ENCODE measurements around the gene SDK1.

The SDK1 gene

DNA sequence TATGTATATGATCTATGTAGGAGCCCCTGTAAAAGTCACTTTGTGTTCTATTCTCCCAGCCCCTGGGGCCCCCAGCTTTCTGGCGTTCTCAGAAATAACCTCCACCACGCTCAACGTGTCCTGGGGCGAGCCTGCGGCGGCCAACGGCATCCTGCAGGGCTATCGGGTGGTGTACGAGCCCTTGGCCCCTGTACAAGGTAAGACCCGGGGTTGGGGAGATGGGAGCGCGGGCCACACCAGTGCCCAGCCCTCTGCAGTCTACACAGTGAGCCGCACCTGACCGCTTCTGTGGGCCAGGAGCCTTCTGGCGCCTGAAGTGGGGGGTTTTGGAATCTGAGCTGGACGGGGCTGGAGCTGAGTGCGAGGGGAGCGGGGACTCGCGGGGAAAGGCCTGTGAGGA, 908.9 kb downstream of the SDK1 start:
- no peak overlapping the region for H2BK5ac ChIP-seq (ENCODE audit: low read depth, low read length, poor library complexity)
- H3K79me2 ChIP-seq (ENCODE audit: control insufficient read depth, insufficient read depth, low read length, poor library complexity), result no peaks in the 10 kb centered on the region
- no peaks in the 10 kb centered on the region for H3K9me3 ChIP-seq (ENCODE audit: insufficient read depth, low read depth, low read length)
- H2BK120ac ChIP-seq (ENCODE audit: insufficient read depth, low read length, poor library complexity), result no peak overlapping the region
- no peak overlapping the region for H2AFZ ChIP-seq (ENCODE audit: insufficient read depth, low read length, poor library complexity)
- no peak for DNase-seq
- no peak overlapping the region for H3K9ac ChIP-seq (ENCODE audit: low read length)
- no peaks in the 10 kb centered on the region for H3K4me1 ChIP-seq (ENCODE audit: control insufficient read depth in 1 of 2, insufficient read depth in 2 of 2, low read length in 2 of 2)
- H2AK5ac ChIP-seq (ENCODE audit: low read length), result no peak overlapping the region
- H3K27me3 ChIP-seq (ENCODE audit: insufficient read depth, low read length), result no peaks in the 10 kb centered on the region
- no peak overlapping the region for H2BK12ac ChIP-seq (ENCODE audit: low read length)
- no peak overlapping the region for H3K4me2 ChIP-seq (ENCODE audit: low read length)
- H3K18ac ChIP-seq (ENCODE audit: low read length), result no peak overlapping the region
- no peak overlapping the region for H4K8ac ChIP-seq (ENCODE audit: low read depth, low read length)
- WGBS (ENCODE audit: extremely low coverage, insufficient coverage, insufficient read length), result no CpG with 5 or more reads among the region's 20 CpGs
- H3K36me3 ChIP-seq (ENCODE audit: control insufficient read depth in 1 of 2, insufficient read depth in 2 of 2, low read length in 2 of 2), result peaks cover 31 to 36% of the 10 kb centered on the region in 2 experiments
- H3K79me1 ChIP-seq (ENCODE audit: low read length), result no peaks in the 10 kb centered on the region
- no peak overlapping the region for H3K23ac ChIP-seq (ENCODE audit: low read length)
- no peak overlapping the region for H4K12ac ChIP-seq (ENCODE audit: low read depth, low read length)
- H4K91ac ChIP-seq (ENCODE audit: low read depth, low read length), result no peak overlapping the region
- H3K4me3 ChIP-seq (ENCODE audit: low read depth, low read length), result no peak overlapping the region
- no peak overlapping the region for H3K4ac ChIP-seq (ENCODE audit: low read depth, low read length)
- H3K27ac ChIP-seq (ENCODE audit: low read depth, low read length), result no peak overlapping the region
- H3K14ac ChIP-seq (ENCODE audit: low read length), result no peak overlapping the region

- WGBS (ENCODE audit: extremely low coverage, insufficient coverage, insufficient read length), result no CpG with 5 or more reads among the region's 13 CpGs
- no peak overlapping the region for H3K27ac ChIP-seq (ENCODE audit: low read depth, low read length)
- H4K12ac ChIP-seq (ENCODE audit: low read depth, low read length), result no peak overlapping the region
- H3K79me1 ChIP-seq (ENCODE audit: low read length), result no peaks in the 10 kb centered on the region
- no peak overlapping the region for H2BK5ac ChIP-seq (ENCODE audit: low read depth, low read length, poor library complexity)
- DNase-seq, result no peak
- no peak overlapping the region for H2AFZ ChIP-seq (ENCODE audit: insufficient read depth, low read length, poor library complexity)
- H3K4me3 ChIP-seq (ENCODE audit: low read depth, low read length), result no peak overlapping the region
- no peaks in the 10 kb centered on the region for H3K9me3 ChIP-seq (ENCODE audit: insufficient read depth, low read depth, low read length)
- H2BK120ac ChIP-seq (ENCODE audit: insufficient read depth, low read length, poor library complexity), result no peak overlapping the region
- H3K27me3 ChIP-seq (ENCODE audit: insufficient read depth, low read length), result no peaks in the 10 kb centered on the region
- peaks cover 35 to 38% of the 10 kb centered on the region in 2 experiments for H3K36me3 ChIP-seq (ENCODE audit: control insufficient read depth in 1 of 2, insufficient read depth in 2 of 2, low read length in 2 of 2)
- no peak overlapping the region for H4K91ac ChIP-seq (ENCODE audit: low read depth, low read length)
- peaks cover 0 to 5% of the 10 kb centered on the region in 2 experiments for H3K4me1 ChIP-seq (ENCODE audit: control insufficient read depth in 1 of 2, insufficient read depth in 2 of 2, low read length in 2 of 2)
- no peak overlapping the region for H3K4me2 ChIP-seq (ENCODE audit: low read length)
- H2AK5ac ChIP-seq (ENCODE audit: low read length), result no peak overlapping the region
- no peaks in the 10 kb centered on the region for H3K79me2 ChIP-seq (ENCODE audit: control insufficient read depth, insufficient read depth, low read length, poor library complexity)
- H3K9ac ChIP-seq (ENCODE audit: low read length), result no peak overlapping the region
- no peak overlapping the region for H3K4ac ChIP-seq (ENCODE audit: low read depth, low read length)
- no peak overlapping the region for H4K8ac ChIP-seq (ENCODE audit: low read depth, low read length)
- no peak overlapping the region for H3K23ac ChIP-seq (ENCODE audit: low read length)
- H3K18ac ChIP-seq (ENCODE audit: low read length), result no peak overlapping the region
- H3K14ac ChIP-seq (ENCODE audit: low read length), result no peak overlapping the region
- no peak overlapping the region for H2BK12ac ChIP-seq (ENCODE audit: low read length)
These were observed 909.8 kb downstream of the SDK1 start for GRCh38 chr7:4210821-4211220.

- no CpG with 5 or more reads among the region's 11 CpGs for WGBS (ENCODE audit: extremely low coverage, insufficient coverage, insufficient read length)
- Histone ChIP-seq H2BK120ac (ENCODE audit: insufficient read depth, low read length, poor library complexity) (no peak overlapping the region), H3K14ac (ENCODE audit: low read length) (no peak overlapping the region), H3K79me2 (ENCODE audit: control insufficient read depth, insufficient read depth, low read length, poor library complexity) (no peaks in the 10 kb centered on the region), H2AFZ (ENCODE audit: insufficient read depth, low read length, poor library complexity) (no peak overlapping the region), H3K18ac (ENCODE audit: low read length) (no peak overlapping the region), H3K9me3 (ENCODE audit: insufficient read depth, low read depth, low read length) (no peaks in the 10 kb centered on the region), H2AK5ac (ENCODE audit: low read length) (no peak overlapping the region), H4K12ac (ENCODE audit: low read depth, low read length) (no peak overlapping the region), H4K8ac (ENCODE audit: low read depth, low read length) (no peak overlapping the region), H3K79me1 (ENCODE audit: low read length) (no peaks in the 10 kb centered on the region), H3K9ac (ENCODE audit: low read length) (no peak overlapping the region), H3K4ac (ENCODE audit: low read depth, low read length) (no peak overlapping the region), H3K23ac (ENCODE audit: low read length) (no peak overlapping the region), H3K4me1 (ENCODE audit: control insufficient read depth in 1 of 2, insufficient read depth in 2 of 2, low read length in 2 of 2) (peaks cover 0 to 6% of the 10 kb centered on the region in 2 experiments), H3K27ac (ENCODE audit: low read depth, low read length) (no peak overlapping the region), H4K91ac (ENCODE audit: low read depth, low read length) (no peak overlapping the region), H3K36me3 (ENCODE audit: control insufficient read depth in 1 of 2, insufficient read depth in 2 of 2, low read length in 2 of 2) (peaks cover 34 to 35% of the 10 kb centered on the region in 2 experiments), H3K4me2 (ENCODE audit: low read length) (no peak overlapping the region), H3K27me3 (ENCODE audit: insufficient read depth, low read length) (no peaks in the 10 kb centered on the region), H2BK12ac (ENCODE audit: low read length) (no peak overlapping the region), H3K4me3 (ENCODE audit: low read depth, low read length) (no peak overlapping the region), H2BK5ac (ENCODE audit: low read depth, low read length, poor library complexity) (no peak overlapping the region)
- DNase-seq, result no peak
These were observed 910.2 kb downstream of the SDK1 start for GRCh38 chr7:4211261-4211660.

DNA sequence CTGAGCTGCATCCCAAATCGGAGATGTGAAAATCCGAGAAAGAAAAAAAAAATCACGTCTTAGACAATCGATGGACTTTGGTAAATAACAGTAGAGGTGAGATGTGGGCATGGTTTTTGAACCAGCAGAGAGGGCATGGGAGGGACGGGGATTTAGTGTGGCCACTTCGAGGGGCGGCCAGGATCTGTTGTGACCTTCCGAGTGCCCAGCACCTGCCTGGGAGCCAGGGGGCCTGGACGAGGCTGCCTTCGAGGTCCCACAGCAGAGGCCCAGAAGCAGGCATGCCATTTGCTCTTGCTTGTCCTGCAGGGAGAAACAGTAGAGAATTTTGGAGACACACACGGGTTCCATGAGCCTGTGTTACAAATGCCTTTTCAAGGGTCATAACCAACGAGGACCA, 911.3 kb downstream of the SDK1 start:
- H3K4me1 ChIP-seq (ENCODE audit: control insufficient read depth in 1 of 2, insufficient read depth in 2 of 2, low read length in 2 of 2), result peaks cover 0 to 6% of the 10 kb centered on the region in 2 experiments
- H3K18ac ChIP-seq (ENCODE audit: low read length), result no peak overlapping the region
- peaks cover 30 to 34% of the 10 kb centered on the region in 2 experiments for H3K36me3 ChIP-seq (ENCODE audit: control insufficient read depth in 1 of 2, insufficient read depth in 2 of 2, low read length in 2 of 2)
- H3K4ac ChIP-seq (ENCODE audit: low read depth, low read length), result no peak overlapping the region
- H4K8ac ChIP-seq (ENCODE audit: low read depth, low read length), result no peak overlapping the region
- no peaks in the 10 kb centered on the region for H3K9me3 ChIP-seq (ENCODE audit: insufficient read depth, low read depth, low read length)
- H3K4me3 ChIP-seq (ENCODE audit: low read depth, low read length), result no peak overlapping the region
- no peak overlapping the region for H3K27ac ChIP-seq (ENCODE audit: low read depth, low read length)
- H4K12ac ChIP-seq (ENCODE audit: low read depth, low read length), result no peak overlapping the region
- H3K14ac ChIP-seq (ENCODE audit: low read length), result no peak overlapping the region
- H2BK120ac ChIP-seq (ENCODE audit: insufficient read depth, low read length, poor library complexity), result no peak overlapping the region
- H2BK12ac ChIP-seq (ENCODE audit: low read length), result no peak overlapping the region
- no peaks in the 10 kb centered on the region for H3K79me1 ChIP-seq (ENCODE audit: low read length)
- H3K27me3 ChIP-seq (ENCODE audit: insufficient read depth, low read length), result no peaks in the 10 kb centered on the region
- no peak overlapping the region for H2AFZ ChIP-seq (ENCODE audit: insufficient read depth, low read length, poor library complexity)
- WGBS (ENCODE audit: extremely low coverage, insufficient coverage, insufficient read length), result no CpG with 5 or more reads among the region's 12 CpGs
- H3K23ac ChIP-seq (ENCODE audit: low read length), result no peak overlapping the region
- H3K79me2 ChIP-seq (ENCODE audit: control insufficient read depth, insufficient read depth, low read length, poor library complexity), result no peaks in the 10 kb centered on the region
- H2BK5ac ChIP-seq (ENCODE audit: low read depth, low read length, poor library complexity), result no peak overlapping the region
- H4K91ac ChIP-seq (ENCODE audit: low read depth, low read length), result no peak overlapping the region
- no peak for DNase-seq
- H3K9ac ChIP-seq (ENCODE audit: low read length), result no peak overlapping the region
- no peak overlapping the region for H3K4me2 ChIP-seq (ENCODE audit: low read length)
- H2AK5ac ChIP-seq (ENCODE audit: low read length), result no peak overlapping the region

All from trophoblast cell (in vitro differentiated cells and primary cell).